GM12874 (cell line): ENCODE results near the gene C3orf52.

ENCODE experiments used
- CTCF ChIP-seq: IDR thresholded peaks from 2 replicates; pipeline ENCODE4 v1.5.1; 2011; ENCODE audit warnings: low read depth, mild to moderate bottlenecking, control low read depth, low read length, moderate library complexity; ENCODE audit not compliant: insufficient read depth

C3orf52 gene

DNA sequence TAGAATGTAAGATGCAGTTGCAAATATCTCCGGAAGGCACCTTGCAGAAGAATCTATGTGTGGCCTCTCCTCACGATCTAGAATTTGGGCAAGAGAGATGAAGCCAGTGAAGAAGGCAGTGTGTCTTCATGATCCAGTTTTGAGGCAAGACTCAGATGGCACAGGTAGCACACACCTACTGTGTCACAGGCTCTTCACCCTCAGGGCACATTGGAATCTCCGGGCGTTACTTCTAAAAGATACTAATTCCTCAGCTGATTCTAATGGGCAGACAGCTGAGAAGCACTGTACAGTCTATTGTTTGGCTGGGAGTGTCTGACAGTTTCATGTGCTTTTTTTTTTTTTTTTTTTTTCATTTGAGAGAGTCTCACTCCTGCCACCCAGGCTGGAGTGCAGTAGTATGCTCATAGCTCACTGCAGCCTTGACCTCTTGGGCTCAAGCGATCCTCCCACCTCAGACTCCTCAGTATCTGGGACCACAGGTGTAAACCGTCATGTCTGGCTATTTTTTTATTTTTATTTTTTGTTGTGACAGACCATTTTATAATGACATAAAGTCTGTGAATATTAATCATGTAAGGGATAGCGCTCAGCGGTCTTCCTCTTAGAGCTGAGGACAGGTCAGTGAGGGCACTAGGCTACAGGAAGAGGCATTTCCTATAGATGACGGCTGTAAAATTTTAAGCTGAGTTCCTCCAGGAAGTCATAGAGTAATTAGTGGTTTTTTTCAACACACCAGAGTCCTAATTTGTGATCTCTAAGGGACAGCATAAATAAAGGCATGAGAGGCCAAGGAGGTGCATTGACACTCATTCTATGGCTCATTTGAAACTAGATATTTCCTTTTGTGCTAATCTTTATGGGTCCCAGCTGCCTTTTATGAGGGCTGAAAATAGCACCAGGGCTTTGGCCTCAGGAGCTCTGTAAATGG lies 4.0 kb downstream of the C3orf52 start:
- TF ChIP-seq CTCF = no peak

DNA sequence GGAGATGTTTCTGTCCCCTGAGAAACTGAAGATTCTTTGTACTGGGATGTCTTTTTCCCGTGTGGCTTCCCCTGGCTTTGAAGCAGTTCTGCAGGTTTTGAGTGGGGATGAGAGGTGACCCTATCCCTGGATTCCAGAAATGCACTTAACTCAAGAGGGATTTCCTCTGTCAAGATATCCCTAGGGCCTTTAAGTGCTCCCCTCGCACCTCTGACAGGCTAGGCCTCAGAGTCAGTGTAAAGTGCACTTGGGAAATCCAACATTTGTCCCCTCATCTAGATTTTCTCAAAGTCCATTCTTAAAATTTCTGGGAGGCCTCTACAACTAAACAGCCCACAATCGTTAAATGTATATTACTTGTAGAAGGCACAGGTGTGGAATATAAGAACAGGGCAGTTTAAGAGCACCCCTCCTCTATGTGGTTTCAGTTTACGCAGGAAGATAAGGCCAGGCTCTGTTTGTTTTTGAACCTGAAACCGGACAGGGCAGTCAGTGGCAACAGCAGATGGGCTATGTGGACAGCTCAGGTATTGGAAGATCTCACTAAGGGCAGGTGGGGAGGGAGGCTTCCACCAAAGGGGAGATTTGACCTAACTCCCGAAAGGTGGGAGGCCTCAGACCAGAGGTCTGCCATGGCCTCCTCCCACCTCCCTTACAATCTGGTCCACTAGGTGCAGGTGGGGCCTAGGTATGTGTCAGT lies 4.8 kb downstream of the C3orf52 start:
- TF ChIP-seq CTCF = no peak

- TF ChIP-seq CTCF = no peak
Observed at GRCh38 chr3:112092496-112093179, 6.4 kb downstream of the C3orf52 start.

DNA sequence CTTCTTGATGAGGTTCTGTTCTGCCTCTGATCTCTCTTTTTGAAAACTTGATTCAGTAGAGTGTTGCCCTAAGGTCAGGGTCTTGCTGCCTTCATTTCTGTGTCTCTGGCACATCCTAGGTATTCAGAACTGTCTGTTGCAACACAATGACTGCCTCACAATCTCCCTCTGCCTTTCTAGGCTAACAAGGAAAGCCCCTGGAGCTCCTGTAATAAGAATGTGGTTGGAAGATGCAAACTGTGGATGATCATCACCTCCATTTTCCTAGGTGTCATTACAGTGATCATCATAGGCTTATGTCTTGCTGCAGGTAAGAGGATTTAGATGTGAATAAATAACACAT lies 7.0 kb downstream of the C3orf52 start:
- no peak for TF ChIP-seq CTCF

DNA sequence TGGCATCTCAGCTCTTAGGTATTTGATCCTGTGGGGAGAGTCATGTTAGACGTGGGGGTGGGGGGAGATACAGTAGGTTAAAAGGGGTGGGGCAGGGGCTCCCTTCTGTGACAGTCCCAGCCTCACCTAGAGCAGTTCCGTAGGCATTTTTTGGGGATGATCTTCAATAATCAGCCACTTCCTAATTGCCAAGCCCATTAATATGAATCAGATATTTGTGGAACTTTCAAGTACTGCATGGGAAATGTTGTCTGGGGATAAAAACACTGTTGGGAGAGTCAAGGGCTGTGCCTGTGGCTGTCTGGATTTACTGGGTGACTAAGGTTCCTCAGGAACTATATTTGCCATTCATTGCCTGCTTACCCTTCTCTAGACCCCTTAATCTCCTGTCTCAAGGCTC lies 9.5 kb downstream of the C3orf52 start:
- no peak for TF ChIP-seq CTCF

- no peak for TF ChIP-seq CTCF
Observed at GRCh38 chr3:112096176-112096575, 10.0 kb downstream of the C3orf52 start.

DNA sequence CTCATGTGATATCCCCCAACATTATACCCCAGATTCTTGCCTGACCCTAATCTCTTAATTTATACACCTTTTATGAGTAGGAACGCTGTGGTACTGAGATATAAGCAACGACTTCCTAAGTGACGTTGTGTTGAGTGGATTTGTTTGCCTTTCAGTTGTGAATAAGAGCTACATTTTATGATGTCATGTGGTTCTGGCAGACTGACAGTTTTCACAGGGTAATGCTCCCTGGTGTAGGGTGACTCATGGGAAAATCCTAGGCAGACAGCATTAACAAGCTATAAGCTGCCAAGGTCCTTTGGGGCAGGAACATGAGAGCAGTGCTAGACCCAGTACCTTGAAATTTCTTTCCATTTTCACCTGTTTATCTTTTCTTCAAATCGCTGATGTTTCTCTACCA lies 11.2 kb downstream of the C3orf52 start:
- TF ChIP-seq CTCF = no peak
